Activated CD4-positive, alpha-beta T cell treated with anti-CD3 and anti-CD28 coated beads for 4 hours (primary cell): ENCODE measurements around the gene MAP7D3.
"Not testable (repeated sequence)": the region's sequence is repeated elsewhere in the genome, so short reads cannot be mapped to it uniquely, and the experiment has no call there.

Experiments
- DNase-seq, 2 donors: peaks; one replicate each; pipeline ENCODE4 v3.0.0-alpha.2; 2020

MAP7D3 gene, protein sequence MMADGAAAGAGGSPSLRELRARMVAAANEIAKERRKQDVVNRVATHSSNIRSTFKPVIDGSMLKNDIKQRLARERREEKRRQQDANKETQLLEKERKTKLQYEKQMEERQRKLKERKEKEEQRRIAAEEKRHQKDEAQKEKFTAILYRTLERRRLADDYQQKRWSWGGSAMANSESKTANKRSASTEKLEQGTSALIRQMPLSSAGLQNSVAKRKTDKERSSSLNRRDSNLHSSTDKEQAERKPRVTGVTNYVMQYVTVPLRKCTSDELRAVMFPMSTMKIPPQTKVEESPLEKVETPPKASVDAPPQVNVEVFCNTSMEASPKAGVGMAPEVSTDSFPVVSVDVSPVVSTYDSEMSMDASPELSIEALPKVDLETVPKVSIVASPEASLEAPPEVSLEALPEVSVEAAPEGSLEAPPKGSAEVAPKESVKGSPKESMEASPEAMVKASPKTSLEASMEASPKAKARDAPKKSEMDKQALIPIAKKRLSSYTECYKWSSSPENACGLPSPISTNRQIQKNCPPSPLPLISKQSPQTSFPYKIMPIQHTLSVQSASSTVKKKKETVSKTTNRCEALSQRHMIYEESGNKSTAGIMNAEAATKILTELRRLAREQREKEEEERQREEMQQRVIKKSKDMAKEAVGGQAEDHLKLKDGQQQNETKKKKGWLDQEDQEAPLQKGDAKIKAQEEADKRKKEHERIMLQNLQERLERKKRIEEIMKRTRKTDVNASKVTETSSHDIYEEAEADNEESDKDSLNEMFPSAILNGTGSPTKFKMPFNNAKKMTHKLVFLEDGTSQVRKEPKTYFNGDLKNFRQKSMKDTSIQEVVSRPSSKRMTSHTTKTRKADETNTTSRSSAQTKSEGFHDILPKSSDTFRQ

DNA sequence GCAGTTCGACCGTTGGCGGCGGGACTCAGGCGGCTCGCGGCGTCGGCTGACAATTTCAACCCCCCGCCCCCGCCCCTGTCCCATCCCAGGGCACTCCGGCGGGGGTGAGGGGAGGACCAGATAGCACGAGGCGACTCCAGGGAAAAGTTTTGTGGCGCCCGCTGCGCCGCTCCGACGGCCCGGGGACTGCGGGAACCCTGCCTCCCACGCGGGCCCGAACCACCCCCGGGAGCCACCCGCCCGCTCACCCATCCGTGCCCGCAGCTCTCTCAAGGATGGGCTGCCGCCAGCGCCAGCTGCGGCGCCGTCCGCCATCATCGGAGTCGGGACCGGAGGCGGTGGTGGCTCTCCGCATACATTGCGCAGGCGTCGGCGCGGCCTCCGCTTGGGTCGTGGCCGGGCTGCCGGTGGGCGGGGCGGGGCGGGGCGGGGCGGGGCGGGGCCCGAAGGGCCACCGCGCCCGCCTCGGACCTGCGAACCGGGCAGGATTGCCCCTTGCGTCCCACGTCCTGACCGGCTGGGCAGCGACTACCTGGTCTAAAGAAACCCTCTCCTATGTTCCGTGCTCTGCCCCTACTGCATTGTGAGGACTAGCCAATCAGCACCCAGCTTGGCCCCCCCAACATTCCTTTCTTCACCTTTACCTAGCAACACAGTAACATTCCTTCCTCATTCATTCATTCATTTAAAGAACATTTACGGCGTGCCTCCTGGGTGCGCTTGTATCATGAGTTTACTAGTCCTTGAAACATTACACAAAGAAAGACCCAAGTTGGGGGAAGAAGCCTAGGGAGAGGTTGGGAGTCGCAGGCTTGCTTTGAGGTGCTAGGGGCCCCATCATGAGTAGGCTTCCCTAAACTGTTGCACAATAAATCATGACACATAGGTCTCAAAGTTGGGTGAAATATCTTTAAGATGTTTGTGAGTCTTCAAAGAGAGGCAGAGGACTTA lies at the start of gene MAP7D3:
MAP7D3 (minus strand) TSS at position 360 of the 951 bp plus-strand sequence; CDS start at position 318, 42 bp downstream.
- DNase-seq: peak; percentile 59 to 69

DNA sequence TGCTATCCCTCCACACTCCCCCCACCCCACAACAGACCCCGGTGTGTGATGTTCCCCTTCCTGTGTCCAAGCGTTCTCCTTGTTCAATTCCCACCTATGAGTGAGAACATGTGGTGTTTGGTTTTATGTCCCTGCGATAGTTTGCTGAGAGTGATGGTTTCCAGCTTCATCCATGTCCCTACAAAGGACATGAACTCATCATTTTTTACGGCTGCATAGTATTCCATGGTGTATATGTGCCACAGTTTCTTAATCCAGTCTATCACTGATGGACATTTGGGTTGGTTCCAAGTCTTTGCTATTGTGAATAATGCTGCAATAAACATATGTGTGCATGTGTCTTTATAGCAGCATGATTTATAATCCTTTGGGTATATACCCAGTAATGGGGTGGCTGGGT lies 49.5 kb upstream of the MAP7D3 start, which contains the start of gene ADGRG4:
ADGRG4 (plus strand) TSS at position 243 of the 400 bp plus-strand sequence. CDS start 7,815 bp downstream, outside the sequence.
- DNase-seq: not testable (repeated sequence)

DNA sequence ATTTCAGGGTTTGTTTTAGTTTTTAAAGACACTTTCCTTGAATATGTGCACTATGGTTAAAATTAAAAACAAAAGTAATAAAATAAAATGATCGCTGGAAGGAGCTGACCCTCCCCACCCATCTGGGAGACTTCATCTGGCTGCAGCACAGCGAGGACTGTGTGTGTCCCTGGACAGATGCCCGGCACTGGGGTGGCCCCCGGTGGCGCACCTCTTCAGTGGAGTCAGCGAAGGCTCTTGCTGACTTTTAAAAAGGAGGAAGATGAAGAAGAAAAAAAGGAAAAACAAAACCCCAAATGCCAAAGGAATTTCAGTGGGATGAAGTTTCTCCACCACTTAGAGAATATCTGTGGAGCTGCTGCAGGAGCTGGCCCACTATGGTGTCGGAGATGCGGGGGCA lies 44.2 kb upstream of the MAP7D3 start:
- no peak for DNase-seq

DNA sequence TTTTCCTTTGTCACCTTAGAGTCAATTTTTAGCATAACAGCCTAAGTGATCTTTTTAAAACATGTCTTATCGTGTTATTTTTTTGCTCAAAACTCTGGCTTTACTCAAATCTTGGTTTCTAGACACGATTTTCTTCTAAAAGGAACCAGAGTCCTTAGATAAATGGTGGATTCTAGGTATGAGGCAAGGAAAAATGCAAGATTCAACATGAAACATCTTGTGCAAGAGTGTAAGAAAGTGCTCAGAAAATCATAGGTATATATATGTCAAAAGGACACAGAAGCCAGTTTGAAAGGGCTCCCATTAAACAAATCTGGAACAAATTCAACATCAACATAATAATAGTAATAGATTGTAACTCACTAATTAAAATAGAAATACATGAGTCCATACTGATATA lies 41.5 kb upstream of the MAP7D3 start:
- DNase-seq: no peak

DNA sequence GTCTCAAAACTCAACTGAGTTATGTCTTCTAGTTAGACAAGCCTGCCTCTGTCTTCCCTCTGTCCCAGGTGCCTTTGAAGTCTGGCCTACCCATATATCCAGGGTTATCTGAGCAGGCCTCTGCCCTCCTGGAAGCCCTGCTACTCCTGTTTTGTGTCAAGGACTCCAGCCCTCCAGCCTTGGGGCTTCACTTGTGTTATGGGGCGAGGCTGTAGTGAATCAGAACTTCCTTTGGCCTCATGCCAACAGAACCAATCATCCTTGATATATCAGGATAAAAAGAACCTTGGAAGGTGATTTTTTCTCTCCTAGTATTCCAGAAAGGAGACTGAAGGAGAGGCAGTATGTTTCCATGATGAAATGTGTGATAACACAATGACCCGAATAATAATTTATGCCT lies 40.6 kb upstream of the MAP7D3 start:
- no peak for DNase-seq

DNA sequence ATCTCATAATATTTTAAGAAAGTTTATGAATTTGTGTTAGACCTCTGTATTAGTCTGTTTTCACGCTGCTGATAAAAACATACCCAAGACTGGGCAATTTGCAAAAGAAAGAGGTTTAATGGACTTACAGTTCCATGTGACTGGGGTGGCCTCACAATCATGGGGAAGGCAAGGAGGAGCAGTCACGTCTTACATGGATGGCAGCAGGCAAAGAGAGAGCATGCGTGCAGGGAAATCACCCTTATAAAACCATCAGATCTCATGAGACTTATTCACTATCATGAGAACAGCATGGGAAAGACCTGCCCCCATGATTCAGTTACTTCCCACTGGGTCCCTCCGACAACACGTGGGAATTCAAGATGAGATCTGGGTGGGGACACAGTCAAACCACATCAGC lies 35.2 kb upstream of the MAP7D3 start:
- not testable (repeated sequence) for DNase-seq

DNA sequence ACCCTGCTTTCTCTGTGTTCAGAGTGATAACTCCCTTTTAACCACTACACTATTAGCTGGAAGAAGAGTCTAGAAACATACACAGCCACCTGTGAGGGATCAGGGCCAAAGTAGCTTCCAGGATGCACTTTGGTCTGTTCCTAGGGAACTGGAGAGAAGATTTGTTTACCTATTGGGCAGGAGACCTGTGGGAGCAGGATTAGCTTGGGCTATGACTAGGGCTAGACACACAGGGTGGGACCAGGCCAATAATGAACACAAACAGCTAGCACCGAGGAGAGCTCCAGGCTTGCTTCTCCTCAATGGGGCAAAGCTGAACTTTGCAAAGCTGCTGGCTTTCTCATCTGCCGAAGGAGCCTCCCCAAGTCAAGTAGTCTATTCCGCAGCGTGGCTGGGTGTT lies 24.4 kb upstream of the MAP7D3 start:
- DNase-seq: no peak

DNA sequence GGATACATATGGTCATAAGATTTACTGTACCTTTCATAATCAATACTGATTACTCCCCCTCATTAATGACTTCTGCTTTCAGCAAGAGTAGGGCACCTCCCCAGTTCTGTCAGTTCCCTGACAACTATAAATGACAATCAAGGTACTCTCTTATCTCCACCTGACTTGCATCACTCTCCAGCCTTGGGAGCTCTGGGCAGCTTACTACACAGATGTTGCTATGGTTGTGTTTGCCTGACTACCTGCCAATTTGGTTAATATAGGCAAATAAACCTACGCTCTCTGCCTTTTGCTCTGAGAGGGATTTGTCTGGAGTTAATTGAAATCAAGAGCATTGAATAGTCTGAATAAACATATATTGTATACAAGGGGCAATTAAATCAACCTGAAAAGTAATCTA lies 22.8 kb upstream of the MAP7D3 start:
- DNase-seq: no peak

DNA sequence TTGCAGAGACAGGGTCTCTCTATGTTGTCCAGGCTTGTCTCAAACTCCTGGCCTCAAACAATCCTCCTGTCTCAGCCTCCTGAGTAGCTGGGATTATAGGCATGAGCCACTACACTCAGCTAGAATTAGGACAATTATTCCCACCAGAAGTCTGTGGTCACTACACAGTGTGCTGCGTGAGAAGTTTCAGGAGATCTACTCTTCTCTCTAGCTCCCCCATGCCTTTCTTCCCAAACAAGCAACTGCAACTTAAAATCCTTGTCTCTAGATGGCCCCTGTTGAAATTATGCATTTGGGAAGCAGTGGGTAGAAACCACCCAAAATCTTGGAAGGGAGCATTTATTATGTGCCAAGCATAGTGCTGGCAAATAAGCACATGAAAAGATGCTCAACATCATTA lies 21.1 kb upstream of the MAP7D3 start:
- DNase-seq: no peak

DNA sequence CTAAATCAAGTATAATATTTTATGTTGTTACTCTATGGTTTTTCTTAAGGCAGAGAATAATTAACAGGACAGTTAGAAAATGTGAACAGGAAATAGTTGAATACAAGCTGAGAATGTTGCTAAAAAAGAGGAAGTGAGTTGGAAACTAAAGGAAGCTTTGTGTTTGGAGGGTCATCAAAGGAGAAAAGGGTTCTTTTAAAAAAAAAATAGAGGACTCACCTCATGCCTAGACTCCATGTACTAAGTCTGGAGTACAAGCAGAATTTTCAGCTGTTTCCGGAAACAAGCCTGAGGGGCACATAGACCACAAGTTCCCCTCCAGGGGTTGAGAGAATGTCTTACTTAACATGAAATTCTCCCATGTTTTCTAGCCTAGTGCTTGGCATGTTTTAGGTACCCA lies 20.1 kb upstream of the MAP7D3 start:
- DNase-seq: no peak

DNA sequence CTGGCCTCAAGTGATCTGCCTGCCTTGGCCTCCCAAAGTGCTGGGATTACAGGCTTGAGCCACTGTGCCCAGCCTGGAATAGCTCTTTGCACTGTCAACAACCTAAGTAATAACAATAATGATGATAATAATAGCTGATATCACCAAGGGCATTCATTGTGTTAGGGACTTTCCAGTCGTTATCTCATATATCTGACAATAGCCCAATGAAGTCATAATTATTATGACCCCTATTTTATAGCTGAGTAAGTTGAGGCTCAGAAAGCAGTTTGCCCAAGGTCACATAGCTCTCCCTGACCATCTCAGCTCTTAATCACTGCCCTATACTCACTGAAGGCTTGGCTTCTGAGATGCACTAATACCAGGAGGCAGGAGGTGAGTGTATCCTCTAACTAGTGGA lies 18.7 kb upstream of the MAP7D3 start:
- no peak for DNase-seq

DNA sequence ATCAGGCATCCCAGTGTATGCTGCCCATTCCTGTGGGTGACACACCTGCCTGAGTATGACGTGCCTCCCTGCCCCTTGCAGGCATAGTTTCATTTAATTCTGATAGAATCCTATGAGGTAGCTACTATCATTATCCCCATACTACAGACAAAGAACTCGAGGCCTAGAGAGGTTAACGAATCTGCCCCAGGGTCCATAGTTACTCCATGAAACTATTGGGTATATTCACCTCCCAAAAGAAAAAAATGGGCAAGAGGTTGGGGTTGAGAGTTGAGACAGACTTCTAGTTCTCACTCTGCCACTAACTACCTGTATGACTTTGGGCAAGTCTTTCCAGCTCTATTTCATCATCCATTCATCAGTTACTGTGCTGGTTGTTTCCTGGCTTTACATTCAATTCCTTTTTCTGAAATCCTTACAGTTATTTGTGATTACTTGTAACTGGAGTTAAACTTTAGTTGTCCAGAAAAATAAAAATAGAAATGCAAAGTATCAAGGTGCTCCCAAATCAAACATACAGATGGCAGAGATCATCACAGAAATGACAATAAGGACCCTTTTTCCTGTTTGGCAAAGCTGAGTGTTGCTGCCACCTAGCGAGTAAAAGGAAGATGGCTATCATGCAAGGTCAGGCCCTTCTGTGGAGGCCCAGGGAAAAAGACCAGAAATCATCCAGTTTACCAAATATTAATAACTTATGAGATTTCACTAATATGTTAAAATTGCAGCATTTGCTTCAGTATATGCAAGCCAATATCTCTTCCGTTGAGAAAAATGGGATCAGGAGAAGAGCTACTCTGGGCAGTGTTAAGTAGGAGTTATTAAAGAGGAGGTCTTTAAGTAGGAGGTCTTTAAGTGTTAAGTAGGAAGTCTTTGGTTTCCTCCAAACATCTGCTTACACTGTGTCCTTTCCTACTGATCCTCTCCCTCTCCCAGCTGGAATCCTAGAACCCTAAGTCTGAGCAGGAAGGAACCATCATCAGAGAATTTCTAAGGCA lies 17.1 kb upstream of the MAP7D3 start:
- peak; percentile 29 to 59 for DNase-seq

DNA sequence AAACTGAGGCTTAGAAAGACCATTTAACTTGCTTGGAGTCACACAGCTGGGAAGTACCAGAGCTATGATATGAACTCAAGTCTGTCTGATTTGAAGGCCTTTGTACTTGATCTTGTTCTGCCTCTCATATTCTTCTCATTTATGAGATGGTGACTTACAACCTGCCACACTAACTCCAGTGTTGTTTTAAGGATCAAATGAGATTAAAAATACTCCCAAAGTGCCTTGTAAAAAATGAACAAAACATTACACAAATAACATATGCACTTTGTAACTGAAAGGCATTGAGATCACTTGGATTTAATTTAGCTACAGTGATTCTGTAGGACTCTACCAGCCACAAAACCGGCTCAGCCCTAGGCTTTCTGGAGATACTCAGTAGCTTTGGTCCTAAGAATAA lies 15.6 kb upstream of the MAP7D3 start:
- no peak for DNase-seq

DNA sequence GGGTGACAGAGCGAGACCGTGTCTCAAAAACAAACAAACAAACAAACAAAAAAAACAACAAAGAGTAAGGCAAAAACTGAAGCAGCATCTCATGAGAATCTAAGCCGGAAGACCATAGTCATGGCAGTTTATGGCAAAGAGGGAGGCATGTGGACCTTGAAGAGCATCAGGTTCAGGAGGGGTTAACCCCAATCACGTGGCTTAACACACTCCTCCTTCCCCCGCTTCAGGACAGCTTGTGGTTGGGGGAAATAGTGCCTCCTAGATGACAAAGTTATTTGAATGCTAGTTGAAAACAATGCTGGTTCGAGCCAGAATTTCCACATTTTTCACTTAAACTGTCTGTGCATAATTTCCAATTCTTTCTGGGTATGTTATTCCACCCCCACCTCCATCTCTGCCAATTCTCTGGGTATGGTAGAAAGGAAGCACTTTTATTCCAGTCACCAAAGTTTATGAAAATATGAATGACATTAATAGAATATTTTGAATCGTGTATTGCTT lies 11.7 kb upstream of the MAP7D3 start:
- no peak for DNase-seq

DNA sequence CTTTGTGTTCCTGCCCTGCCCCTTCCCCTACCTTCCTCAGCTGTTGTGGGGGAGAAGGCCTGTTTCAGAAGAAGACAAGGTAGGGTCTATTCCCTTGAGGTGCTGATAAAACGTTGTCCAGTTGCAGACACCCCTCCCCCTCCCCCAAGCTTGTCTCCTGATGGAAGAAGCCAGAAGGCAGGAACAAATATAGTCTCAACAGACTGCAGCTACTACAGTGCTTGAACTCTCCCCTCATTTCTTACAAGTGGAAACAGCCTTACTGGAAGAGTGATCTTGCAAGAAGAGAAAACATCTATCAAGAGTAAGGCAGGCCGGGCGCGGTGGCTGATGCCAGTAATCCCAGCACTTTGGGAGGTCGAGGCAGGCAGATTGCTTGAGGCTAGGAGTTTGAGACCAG lies 11.0 kb upstream of the MAP7D3 start:
- DNase-seq: no peak

DNA sequence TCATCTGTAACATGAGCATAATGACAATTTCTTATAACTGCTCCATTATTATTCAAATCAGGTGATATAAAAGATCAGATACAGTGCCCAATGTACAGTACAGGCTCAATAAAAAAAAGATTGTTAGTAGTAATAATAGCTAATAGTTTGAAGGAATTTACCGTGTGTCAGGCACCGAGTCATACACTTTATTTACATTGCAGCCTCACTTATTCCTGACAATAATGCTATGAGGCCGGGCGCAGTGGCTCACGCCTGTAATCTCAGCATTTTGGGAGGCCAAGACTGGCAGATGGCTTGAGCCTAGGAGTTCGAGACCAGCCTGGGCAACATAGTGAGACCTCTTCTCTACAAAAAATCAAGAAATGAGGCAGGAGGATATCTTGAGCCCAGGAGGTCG lies 10.1 kb upstream of the MAP7D3 start:
- no peak for DNase-seq

DNA sequence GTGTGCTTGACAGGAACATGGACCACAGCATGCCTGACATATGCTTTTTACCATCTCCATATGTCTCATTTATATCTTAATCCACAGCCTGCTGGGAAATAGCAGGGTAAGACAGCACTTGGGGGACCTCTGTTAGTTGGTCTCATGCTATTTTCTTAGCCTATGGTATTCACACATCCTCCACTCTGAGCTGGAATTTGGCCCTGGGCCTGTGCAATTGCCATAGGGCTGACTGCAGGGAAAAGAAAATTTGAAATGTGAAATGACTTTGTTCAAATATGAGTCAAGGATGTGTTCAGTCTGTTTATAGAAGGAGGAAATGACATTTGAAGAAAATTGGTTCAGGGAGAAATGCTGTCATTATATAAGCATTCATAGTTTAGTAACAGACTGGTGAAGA lies 9.6 kb upstream of the MAP7D3 start:
- DNase-seq: no peak

DNA sequence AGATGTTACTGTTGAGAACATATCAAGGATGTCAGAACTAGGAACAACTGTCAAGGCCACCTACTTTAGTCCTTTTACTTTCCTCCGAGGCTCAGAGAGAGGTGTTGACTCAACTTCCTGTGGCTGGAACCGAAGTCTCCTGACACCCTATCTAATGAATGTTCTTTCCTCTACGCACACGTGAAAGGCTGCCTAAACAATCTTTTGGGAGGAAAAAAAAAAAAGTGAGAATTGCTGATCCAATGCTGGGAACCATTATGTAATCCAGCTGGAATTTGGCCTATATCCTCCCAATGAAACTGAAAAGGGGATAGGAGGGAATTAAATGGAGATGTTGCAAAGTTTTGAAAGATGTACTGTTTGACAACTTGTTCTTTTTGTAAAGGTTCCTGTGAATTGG lies 8.3 kb upstream of the MAP7D3 start:
- peak in 1 of 2 donors; percentile 5 for DNase-seq

DNA sequence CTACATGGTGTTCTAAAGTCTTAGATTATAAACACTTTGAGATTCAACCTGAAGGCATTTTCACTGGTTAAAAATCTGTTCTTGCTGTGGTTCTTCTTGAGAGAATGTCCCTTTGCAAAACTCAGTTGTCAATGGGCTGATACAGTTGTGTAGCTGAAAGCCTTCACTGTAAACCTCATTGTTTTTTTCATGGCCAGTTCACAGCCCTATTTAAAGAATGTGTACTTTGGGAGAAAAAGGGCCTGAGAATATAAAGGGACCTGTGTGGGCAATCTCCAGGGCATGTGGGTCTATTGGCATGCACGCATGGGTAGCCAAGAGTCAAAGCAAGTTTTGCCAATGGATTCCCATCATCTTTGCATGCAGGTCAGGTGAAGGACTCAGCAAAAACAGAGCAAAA lies 7.8 kb upstream of the MAP7D3 start:
- no peak for DNase-seq

DNA sequence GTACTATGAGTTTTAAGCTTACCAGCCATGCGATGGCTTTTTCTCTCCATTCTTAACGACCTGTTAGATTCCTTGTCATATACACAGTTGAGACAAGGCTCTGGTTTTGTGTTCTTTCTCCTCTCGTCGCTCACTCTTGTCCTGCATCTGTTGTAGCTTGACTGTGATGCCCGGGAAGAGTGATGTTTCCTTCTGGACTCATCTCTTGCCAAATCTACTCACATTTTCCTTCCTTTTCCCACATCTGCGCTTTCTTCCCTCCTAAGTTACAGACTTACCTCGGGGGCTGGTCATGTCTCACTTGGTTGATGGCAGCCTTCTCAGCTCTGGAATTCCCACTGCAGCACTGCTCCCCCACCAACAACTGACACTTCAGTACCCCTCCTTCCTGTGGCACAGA lies 4.8 kb upstream of the MAP7D3 start:
- no peak for DNase-seq

DNA sequence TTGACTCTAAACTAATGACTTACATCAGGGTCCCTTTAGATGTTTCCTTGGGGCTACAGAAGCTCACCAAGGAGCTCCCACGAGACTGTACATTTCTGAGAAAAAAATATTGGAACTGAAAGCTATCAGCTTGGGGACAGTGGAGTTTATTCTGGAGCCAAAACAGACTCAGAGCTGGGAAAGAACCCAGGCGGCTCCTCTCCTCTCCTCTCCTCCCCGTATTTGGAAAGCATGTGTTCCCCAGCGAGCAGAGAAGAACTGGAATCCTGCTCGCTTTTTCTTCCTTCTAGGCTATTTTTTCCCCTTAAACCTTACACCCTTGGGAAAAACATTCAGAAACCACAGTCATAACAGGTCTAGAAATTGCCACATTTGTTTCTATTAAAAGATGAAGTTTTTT lies 4.3 kb upstream of the MAP7D3 start:
- DNase-seq: no peak
